GM12892 (cell line): Measurements from ENCODE around the gene EIF4A3.

Experiments
- POLR2A ChIP-seq: IDR thresholded peaks from 2 replicates; pipeline ENCODE4 v1.6.1; 2011; ENCODE audit warnings: low read depth, low read length, control low read depth
- POLR2AphosphoS5 ChIP-seq: IDR thresholded peaks from 2 replicates; pipeline ENCODE4 v1.6.1; 2011; ENCODE audit warnings: low read depth, low read length, control low read depth
- TAF1 ChIP-seq: IDR thresholded peaks from 2 replicates; pipeline ENCODE4 v1.6.1; 2011; ENCODE audit warnings: low read depth, mild to moderate bottlenecking, control low read depth, low read length, borderline replicate concordance

DNA sequence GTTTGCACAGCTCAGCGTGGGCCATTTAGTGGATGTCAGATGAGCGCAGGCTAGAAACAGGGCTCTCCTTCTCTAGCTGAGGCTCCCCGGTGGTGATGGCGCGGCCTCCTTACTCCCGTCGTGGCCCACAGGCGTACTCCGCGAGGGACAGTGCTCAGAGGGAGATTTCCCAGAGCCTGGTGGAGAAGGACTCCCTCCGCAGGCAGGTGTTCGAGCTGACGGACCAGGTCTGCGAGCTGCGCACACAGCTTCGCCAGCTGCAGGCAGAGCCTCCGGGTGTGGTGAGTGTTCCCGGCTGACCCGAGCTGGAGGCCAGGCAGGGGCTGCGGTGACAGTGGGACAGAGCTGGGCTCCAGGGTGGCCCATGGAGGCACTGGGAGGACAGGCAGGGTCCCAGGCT lies 44.3 kb upstream of the EIF4A3 start:
- no peak for TF ChIP-seq POLR2AphosphoS5
- no peak for TF ChIP-seq POLR2A
- no peak for TF ChIP-seq TAF1
